Measurements from ENCODE around the gene FFAR4. TPM values are rescaled to one million over a fixed set of nuclear protein-coding genes. Genes with fewer than 3 reads are reported as not detected.

The FFAR4 gene
- total and polyA plus RNA-seq, 2 of the 4 experiments (the other 2 are of a cell fraction) = not detected

DNA sequence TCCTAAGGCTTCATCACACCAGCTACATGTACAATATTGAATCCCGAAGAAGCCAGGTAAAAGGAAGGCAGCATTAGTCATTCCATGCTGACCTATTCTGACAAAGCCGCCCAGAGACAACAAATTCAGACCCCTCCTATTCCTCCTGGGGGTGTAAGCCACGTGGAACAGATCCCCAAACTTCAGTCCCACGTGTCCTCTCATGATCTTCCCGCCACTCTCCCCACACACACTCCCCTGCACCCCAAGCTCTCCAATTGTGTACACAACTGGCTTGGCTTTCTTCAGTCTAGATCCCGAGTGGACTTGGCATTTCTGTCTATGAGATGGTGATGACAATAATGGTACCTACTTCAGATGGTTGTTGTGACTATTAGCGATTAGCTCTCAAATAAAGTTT lies 54.5 kb downstream of the FFAR4 start:
- H2BK15ac ChIP-seq (ENCODE audit: low read depth, low read length) = no peak overlapping the region
- no peak overlapping the region for H3K18ac ChIP-seq (ENCODE audit: low read depth, low read length)
- dilution Hi-C loops (cut with HindIII; ENCODE audit: low sequenced_read_pairs, unreplicated experiment) = no loop called here
- H4K91ac ChIP-seq (ENCODE audit: insufficient read depth, low read depth, low read length) = no peak overlapping the region
- H3K27me3 ChIP-seq (ENCODE audit: control insufficient read depth, insufficient read depth, low read length) = peaks cover 19% of the 10 kb centered on the region
- H3K23ac ChIP-seq (ENCODE audit: low read depth, low read length) = no peak overlapping the region
- H3K4ac ChIP-seq (ENCODE audit: low read depth, low read length) = no peak overlapping the region
- H4K8ac ChIP-seq (ENCODE audit: low read depth in 2 of 2, low read length in 2 of 2) = no peak overlapping the region
- POLR2A ChIA-PET (ENCODE audit: unreplicated experiment) = no interaction called here
- no peak overlapping the region for H2BK5ac ChIP-seq (ENCODE audit: low read depth, low read length, poor library complexity, severe bottlenecking)
- ATAC-seq (ENCODE audit: low read depth) (no peak), DNase-seq (no peak)
- no peak overlapping the region for H2BK120ac ChIP-seq (ENCODE audit: low read depth, low read length)
- H3K4me3 ChIP-seq (ENCODE audit: insufficient read depth, low read depth, low read length) = no peak overlapping the region
- no peaks in the 10 kb centered on the region for H3K4me1 ChIP-seq (ENCODE audit: control insufficient read depth, insufficient read depth, low read length)
- no peaks in the 10 kb centered on the region for H3K9me3 ChIP-seq (ENCODE audit: control insufficient read depth, insufficient read depth, low read length)
- no TSS peak for BruUV-seq (replicated peaks)
- no peaks in the 10 kb centered on the region for H4K20me1 ChIP-seq (ENCODE audit: insufficient read depth, low read length)
- no peaks in the 10 kb centered on the region for H3K79me1 ChIP-seq (ENCODE audit: low read depth in 1 of 2, low read length in 2 of 2)
- H2AK5ac ChIP-seq (ENCODE audit: low read depth, low read length) = no peak overlapping the region
- H3K56ac ChIP-seq (ENCODE audit: extremely low read depth, insufficient read depth, low read length) = no peak overlapping the region
- no peak overlapping the region for H2AK9ac ChIP-seq (replicated peaks; ENCODE audit: low read depth, low read length, poor library complexity)
- WGBS, 2 experiments (ENCODE audit: extremely low coverage in 2 of 2, insufficient read length in 1 of 2) = no CpG with 5 or more reads among the region's 7 CpGs
- no peak overlapping the region for H3K14ac ChIP-seq (replicated peaks; ENCODE audit: low read depth, low read length)
- intact Hi-C loops (cut with micrococcal nuclease) = no loop called here
- no peaks in the 10 kb centered on the region for H3K36me3 ChIP-seq (ENCODE audit: control insufficient read depth, insufficient read depth, low read length)
- no peak overlapping the region for H2BK20ac ChIP-seq (ENCODE audit: low read depth, low read length)
- CTCF ChIA-PET = interaction anchor here (0.5 kb wide), 1 partner anchor 71 kb away, joined by 3 read pairs; no protein-coding TSS in a partner anchor
- H3K9me1 ChIP-seq (ENCODE audit: insufficient read depth, low read length) = no peaks in the 10 kb centered on the region
- no peak overlapping the region for H2AFZ ChIP-seq (replicated peaks; ENCODE audit: low read length, poor library complexity)
- TF ChIP-seq RFX5 (IDR thresholded peaks at IDR 0.05; ENCODE audit: low read depth, low read length) = no peak
- TF ChIP-seq POLR2A (IDR thresholded peaks at IDR 0.05; ENCODE audit: low read depth, low read length) = no peak
- TF ChIP-seq CHD1 (IDR thresholded peaks at IDR 0.05; ENCODE audit: low read depth, low read length) = no peak
- TF ChIP-seq, protein P1, sequence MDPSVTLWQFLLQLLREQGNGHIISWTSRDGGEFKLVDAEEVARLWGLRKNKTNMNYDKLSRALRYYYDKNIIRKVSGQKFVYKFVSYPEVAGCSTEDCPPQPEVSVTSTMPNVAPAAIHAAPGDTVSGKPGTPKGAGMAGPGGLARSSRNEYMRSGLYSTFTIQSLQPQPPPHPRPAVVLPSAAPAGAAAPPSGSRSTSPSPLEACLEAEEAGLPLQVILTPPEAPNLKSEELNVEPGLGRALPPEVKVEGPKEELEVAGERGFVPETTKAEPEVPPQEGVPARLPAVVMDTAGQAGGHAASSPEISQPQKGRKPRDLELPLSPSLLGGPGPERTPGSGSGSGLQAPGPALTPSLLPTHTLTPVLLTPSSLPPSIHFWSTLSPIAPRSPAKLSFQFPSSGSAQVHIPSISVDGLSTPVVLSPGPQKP (IDR thresholded peaks at IDR 0.05; ENCODE audit: borderline replicate concordance, low read depth, low read length) = no peak
- TF ChIP-seq NFE2L2 (IDR thresholded peaks at IDR 0.05; ENCODE audit: low read depth, low read length) = no peak
- TF ChIP-seq RAD21 (IDR thresholded peaks at IDR 0.05; ENCODE audit: low read length) = no peak
- no peak for TF ChIP-seq MXI1 (IDR thresholded peaks at IDR 0.05; ENCODE audit: borderline replicate concordance, low read depth, low read length)
- no peak for TF ChIP-seq RCOR1 (IDR thresholded peaks at IDR 0.05; ENCODE audit: insufficient replicate concordance, low read length)
- no peak for TF ChIP-seq MAZ (IDR thresholded peaks at IDR 0.05; ENCODE audit: borderline replicate concordance, low read depth, low read length)
- TF ChIP-seq, protein P2, sequence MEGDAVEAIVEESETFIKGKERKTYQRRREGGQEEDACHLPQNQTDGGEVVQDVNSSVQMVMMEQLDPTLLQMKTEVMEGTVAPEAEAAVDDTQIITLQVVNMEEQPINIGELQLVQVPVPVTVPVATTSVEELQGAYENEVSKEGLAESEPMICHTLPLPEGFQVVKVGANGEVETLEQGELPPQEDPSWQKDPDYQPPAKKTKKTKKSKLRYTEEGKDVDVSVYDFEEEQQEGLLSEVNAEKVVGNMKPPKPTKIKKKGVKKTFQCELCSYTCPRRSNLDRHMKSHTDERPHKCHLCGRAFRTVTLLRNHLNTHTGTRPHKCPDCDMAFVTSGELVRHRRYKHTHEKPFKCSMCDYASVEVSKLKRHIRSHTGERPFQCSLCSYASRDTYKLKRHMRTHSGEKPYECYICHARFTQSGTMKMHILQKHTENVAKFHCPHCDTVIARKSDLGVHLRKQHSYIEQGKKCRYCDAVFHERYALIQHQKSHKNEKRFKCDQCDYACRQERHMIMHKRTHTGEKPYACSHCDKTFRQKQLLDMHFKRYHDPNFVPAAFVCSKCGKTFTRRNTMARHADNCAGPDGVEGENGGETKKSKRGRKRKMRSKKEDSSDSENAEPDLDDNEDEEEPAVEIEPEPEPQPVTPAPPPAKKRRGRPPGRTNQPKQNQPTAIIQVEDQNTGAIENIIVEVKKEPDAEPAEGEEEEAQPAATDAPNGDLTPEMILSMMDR (conservative IDR thresholded peaks at IDR 0.05; ENCODE audit: low read depth, low read length) = no peak
- no peak for TF ChIP-seq CEBPB (IDR thresholded peaks at IDR 0.05; ENCODE audit: low read depth, low read length)
- TF ChIP-seq, protein P3, sequence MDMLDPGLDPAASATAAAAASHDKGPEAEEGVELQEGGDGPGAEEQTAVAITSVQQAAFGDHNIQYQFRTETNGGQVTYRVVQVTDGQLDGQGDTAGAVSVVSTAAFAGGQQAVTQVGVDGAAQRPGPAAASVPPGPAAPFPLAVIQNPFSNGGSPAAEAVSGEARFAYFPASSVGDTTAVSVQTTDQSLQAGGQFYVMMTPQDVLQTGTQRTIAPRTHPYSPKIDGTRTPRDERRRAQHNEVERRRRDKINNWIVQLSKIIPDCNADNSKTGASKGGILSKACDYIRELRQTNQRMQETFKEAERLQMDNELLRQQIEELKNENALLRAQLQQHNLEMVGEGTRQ (IDR thresholded peaks at IDR 0.05; ENCODE audit: low read depth, low read length) = no peak
- TF ChIP-seq SMC3 (IDR thresholded peaks at IDR 0.05; ENCODE audit: low read depth, low read length) = no peak
- H3K9ac ChIP-seq (ENCODE audit: low read depth, low read length) = no peak overlapping the region
- in situ Hi-C loops (cut with MboI; ENCODE audit: low sequenced_read_pairs) = no loop called here
- H3K4me2 ChIP-seq (ENCODE audit: low read depth, low read length) = no peak overlapping the region
- no peak overlapping the region for H3K27ac ChIP-seq (ENCODE audit: insufficient read depth, low read length)
- no peak overlapping the region for H4K5ac ChIP-seq (ENCODE audit: low read depth, low read length)
